Panc1 (cell line): ENCODE measurements around the gene FAM120B. TPM values are rescaled to one million over a fixed set of nuclear protein-coding genes. Genes with fewer than 3 reads are reported as not detected.
"Not testable (repeated sequence)": the region's sequence is repeated elsewhere in the genome, so short reads cannot be mapped to it uniquely, and the experiment has no call there.

Source experiments
- ATAC-seq: fragments of 200-7000 bp; cut with Tn5 transposase; 2 replicates; pipeline ENCODE4 v1.9.1; 2020; ENCODE audit warnings: mild to moderate bottlenecking, moderate library complexity
- BruUV-seq: library from RNA; stranded (reverse); fragments of 400-500 nt; replicated peaks from 2 replicates; lab custom pipeline; 2021; lab: Mats Ljungman, UMichigan
- CTCF ChIA-PET: fragments of 300-600 bp; sonication (Branson Sonifier 250); formaldehyde crosslinking; loops from one replicate; lab custom pipeline; 2022; ENCODE audit warnings: antibody characterized with exemption; lab: Charles Lee
- POLR2A ChIA-PET: fragments of 300-600 bp; sonication (Branson Sonifier 250); formaldehyde crosslinking; loops from one replicate; lab custom pipeline; 2022; ENCODE audit warnings: antibody characterized with exemption; lab: Charles Lee
- DNase-seq: peaks from one replicate; pipeline ENCODE4 v3.0.0-alpha.2; 2010; ENCODE audit warnings: low read depth, low spot score
- H3K27ac ChIP-seq: 2 replicates; pipeline ENCODE4 v1.5.1; 2011; ENCODE audit warnings: mild to moderate bottlenecking, low read length, inconsistent platforms
- H3K27me3 ChIP-seq: fragments of 200-500 bp; sonication (Bioruptor generic); 2 replicates; pipeline ENCODE4 v1.6.0; 2014; ENCODE audit warnings: low read length, inconsistent platforms; ENCODE audit not compliant: control insufficient read depth, insufficient read depth
- H3K36me3 ChIP-seq: fragments of 200-500 bp; sonication (Bioruptor generic); 2 replicates; pipeline ENCODE4 v1.5.1; 2014; ENCODE audit warnings: inconsistent platforms, mild to moderate bottlenecking, low read length, moderate library complexity; ENCODE audit not compliant: control insufficient read depth, insufficient read depth
- H3K4me1 ChIP-seq: 2 replicates; pipeline ENCODE4 v1.5.1; 2011; ENCODE audit warnings: inconsistent platforms, mild to moderate bottlenecking, low read length, moderate library complexity; ENCODE audit not compliant: control insufficient read depth, insufficient read depth
- H3K4me3 ChIP-seq, 2 experiments: 2 replicates each; pipeline ENCODE4 v1.5.1; 2011 to 2012; ENCODE audit warnings: low read depth in 2 of 2, low read length in 2 of 2, mild to moderate bottlenecking in 2 of 2, inconsistent platforms in 1 of 2, moderate library complexity in 1 of 2
- H3K9me3 ChIP-seq: fragments of 200-500 bp; sonication (Bioruptor generic); 2 replicates; pipeline ENCODE4 v1.5.1; 2014; ENCODE audit warnings: low read depth, mild to moderate bottlenecking, inconsistent platforms, low read length, moderate library complexity; ENCODE audit not compliant: control insufficient read depth, insufficient read depth
- CTCF ChIP-seq: fragments of 450-650 bp; IDR thresholded peaks from 2 replicates; pipeline ENCODE4 v1.5.1; 2017; ENCODE audit warnings: mild to moderate bottlenecking
- POLR2AphosphoS5 ChIP-seq: IDR thresholded peaks from 2 replicates; pipeline ENCODE4 v1.6.1; 2012; ENCODE audit warnings: mild to moderate bottlenecking, low read depth, low read length, moderate library complexity
- SIN3A ChIP-seq: IDR thresholded peaks from 2 replicates; pipeline ENCODE4 v1.6.1; 2012; ENCODE audit warnings: low read depth, mild to moderate bottlenecking, low read length, moderate library complexity, borderline replicate concordance; ENCODE audit not compliant: insufficient read depth
- TCF7L2 ChIP-seq: IDR thresholded peaks from 2 replicates; pipeline ENCODE4 v1.6.1; 2011; ENCODE audit warnings: mild to moderate bottlenecking, low read depth, low read length, inconsistent platforms
- in situ Hi-C: cut with HindIII; loops from 2 replicates; pipeline ENCODE4 v1.10.0; 2016; ENCODE audit warnings: low sequenced_read_pairs, low pct_unique_long_range_greater_than_20kb
- intact Hi-C: fragments of 100-400 bp; cut with micrococcal nuclease; formaldehyde crosslinking; loops from one replicate; pipeline ENCODE4 v1.10.0; 2022; ENCODE audit not compliant: unreplicated experiment
- total RNA-seq: library from RNA; stranded (reverse); gene quantifications from one replicate; pipeline ENCODE4 v1.2.1, GENCODE V29; 2021; ENCODE audit not compliant: unreplicated experiment
- TF ChIP-seq, protein P1 (sequence below), 2 experiments: IDR thresholded peaks; 2 replicates each; pipeline ENCODE4 v1.6.1; 2011 to 2012; ENCODE audit warnings: low read depth in 2 of 2, control low read depth in 1 of 2, low read length in 1 of 2, mild to moderate bottlenecking in 1 of 2, moderate library complexity in 1 of 2; ENCODE audit not compliant: insufficient read depth in 1 of 2

FAM120B gene
- total RNA-seq, 1 experiment from 2014 or later: 38.0 TPM

- in situ Hi-C loops: no loop called here
- BruUV-seq: no TSS peak
- Histone ChIP-seq H3K9me3 (no peaks in the 10 kb centered on the region), H3K36me3 (peaks cover 4% of the 10 kb centered on the region), H3K27ac (no peak overlapping the region), H3K4me3 (no peak overlapping the region), H3K27me3 (no peaks in the 10 kb centered on the region), H3K4me1 (no peaks in the 10 kb centered on the region)
- no peak for ATAC-seq
- no peak for DNase-seq
- POLR2A ChIA-PET: no interaction called here
- CTCF ChIA-PET: no interaction called here
- intact Hi-C loops: no loop called here
- TF ChIP-seq CTCF (no peak), TCF7L2 (no peak), POLR2AphosphoS5 (no peak), SIN3A (no peak)
- TF ChIP-seq, protein P1, sequence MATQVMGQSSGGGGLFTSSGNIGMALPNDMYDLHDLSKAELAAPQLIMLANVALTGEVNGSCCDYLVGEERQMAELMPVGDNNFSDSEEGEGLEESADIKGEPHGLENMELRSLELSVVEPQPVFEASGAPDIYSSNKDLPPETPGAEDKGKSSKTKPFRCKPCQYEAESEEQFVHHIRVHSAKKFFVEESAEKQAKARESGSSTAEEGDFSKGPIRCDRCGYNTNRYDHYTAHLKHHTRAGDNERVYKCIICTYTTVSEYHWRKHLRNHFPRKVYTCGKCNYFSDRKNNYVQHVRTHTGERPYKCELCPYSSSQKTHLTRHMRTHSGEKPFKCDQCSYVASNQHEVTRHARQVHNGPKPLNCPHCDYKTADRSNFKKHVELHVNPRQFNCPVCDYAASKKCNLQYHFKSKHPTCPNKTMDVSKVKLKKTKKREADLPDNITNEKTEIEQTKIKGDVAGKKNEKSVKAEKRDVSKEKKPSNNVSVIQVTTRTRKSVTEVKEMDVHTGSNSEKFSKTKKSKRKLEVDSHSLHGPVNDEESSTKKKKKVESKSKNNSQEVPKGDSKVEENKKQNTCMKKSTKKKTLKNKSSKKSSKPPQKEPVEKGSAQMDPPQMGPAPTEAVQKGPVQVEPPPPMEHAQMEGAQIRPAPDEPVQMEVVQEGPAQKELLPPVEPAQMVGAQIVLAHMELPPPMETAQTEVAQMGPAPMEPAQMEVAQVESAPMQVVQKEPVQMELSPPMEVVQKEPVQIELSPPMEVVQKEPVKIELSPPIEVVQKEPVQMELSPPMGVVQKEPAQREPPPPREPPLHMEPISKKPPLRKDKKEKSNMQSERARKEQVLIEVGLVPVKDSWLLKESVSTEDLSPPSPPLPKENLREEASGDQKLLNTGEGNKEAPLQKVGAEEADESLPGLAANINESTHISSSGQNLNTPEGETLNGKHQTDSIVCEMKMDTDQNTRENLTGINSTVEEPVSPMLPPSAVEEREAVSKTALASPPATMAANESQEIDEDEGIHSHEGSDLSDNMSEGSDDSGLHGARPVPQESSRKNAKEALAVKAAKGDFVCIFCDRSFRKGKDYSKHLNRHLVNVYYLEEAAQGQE (IDR thresholded peaks at IDR 0.05; ENCODE audit: insufficient read depth in 1 of 2, low read depth in 2 of 2, low read length in 1 of 2): no peak
These were observed 88.4 kb downstream of the FAM120B start for GRCh38 chr6:170394980-170395379.

DNA sequence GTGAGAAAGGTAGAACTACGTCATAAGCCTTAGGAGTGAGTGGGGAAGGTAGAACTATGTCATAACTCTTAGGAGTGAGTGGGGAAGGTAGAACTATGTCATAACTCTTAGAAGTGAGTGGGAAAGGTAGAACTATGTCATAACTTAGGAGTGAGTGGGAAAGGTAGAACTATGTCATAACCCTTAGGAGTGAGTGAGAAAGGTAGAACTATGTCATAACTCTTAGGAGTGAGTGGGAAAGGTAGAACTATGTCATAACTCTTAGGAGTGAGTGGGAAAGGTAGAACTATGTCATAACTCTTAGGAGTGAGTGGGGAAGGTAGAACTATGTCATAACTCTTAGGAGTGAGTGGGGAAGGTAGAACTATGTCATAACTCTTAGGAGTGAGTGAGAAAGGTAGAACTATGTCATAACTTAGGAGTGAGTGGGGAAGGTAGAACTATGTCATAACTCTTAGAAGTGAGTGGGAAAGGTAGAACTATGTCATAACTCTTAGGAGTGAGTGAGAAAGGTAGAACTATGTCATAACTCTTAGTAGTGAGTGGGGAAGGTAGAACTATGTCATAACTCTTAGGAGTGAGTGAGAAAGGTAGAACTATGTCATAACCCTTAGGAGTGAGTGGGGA, 92.3 kb downstream of the FAM120B start:
- in situ Hi-C loops, H3K27me3 ChIP-seq, intact Hi-C loops, H3K36me3 ChIP-seq, H3K9me3 ChIP-seq, BruUV-seq, ATAC-seq, H3K4me3 ChIP-seq, POLR2A ChIA-PET, H3K4me1 ChIP-seq, CTCF ChIA-PET, DNase-seq, H3K27ac ChIP-seq: not testable (repeated sequence)

DNA sequence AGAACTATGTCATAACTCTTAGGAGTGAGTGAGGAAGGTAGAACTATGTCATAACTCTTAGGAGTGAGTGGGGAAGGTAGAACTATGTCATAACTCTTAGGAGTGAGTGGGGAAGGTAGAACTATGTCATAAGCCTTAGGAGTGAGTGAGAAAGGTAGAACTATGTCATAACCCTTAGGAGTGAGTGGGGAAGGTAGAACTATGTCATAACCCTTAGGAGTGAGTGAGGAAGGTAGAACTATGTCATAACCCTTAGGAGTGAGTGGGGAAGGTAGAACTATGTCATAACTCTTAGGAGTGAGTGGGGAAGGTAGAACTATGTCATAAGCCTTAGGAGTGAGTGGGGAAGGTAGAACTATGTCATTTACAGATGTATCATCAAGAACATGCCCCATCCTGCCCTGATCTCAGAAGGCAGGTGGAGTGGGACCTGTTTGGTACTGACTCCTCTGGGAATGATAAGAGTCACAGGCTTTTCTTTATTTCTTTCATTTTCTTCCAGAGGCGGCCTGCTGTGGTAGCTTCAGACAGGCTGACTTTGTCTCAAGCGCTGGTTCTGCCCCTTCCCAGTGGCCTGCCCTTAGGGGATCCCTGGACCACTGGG, 93.5 kb downstream of the FAM120B start:
- H3K27ac ChIP-seq, POLR2A ChIA-PET, H3K4me3 ChIP-seq, H3K27me3 ChIP-seq, BruUV-seq, H3K4me1 ChIP-seq, in situ Hi-C loops, CTCF ChIA-PET, DNase-seq, intact Hi-C loops, H3K9me3 ChIP-seq, ATAC-seq, H3K36me3 ChIP-seq: not testable (repeated sequence)
